ENCODE data around the gene BCL2L13. TPM values are rescaled to one million over a fixed set of nuclear protein-coding genes. Genes with fewer than 3 reads are reported as not detected.
A peak's percentile ranks its signal among the peaks of the same experiment; 100 is the strongest.

Gene BCL2L13
- polyA plus RNA-seq, 1 experiment, result 64.1 TPM

- CTCF ChIA-PET, result interaction anchor here (2.4 kb wide), 1 partner anchor 30 kb away, joined by 30 read pairs; no protein-coding TSS in a partner anchor
- Histone ChIP-seq H3K27ac (ENCODE audit: low read depth, low read length) (no peak overlapping the region), H3K9me3 (ENCODE audit: control insufficient read depth, insufficient read depth, low read length) (no peaks in the 10 kb centered on the region), H3K27me3 (ENCODE audit: control insufficient read depth, insufficient read depth, low read length) (no peaks in the 10 kb centered on the region), H3K4me3 (ENCODE audit: low read depth, low read length) (peak overlapping the region; percentile 73)
- no peak for TF ChIP-seq CTCF (IDR thresholded peaks at IDR 0.05; ENCODE audit: low read depth, low read length)
- no peak for DNase-seq (ENCODE audit: low read depth, low spot score)
- POLR2A ChIA-PET, result interaction anchor here (0.8 kb wide), 1 partner anchor 12 kb away, joined by 3 read pairs; no protein-coding TSS in a partner anchor
These were observed 133.8 kb downstream of the BCL2L13 start for GRCh38 chr22:17772249-17772957.

- CTCF ChIA-PET, result interaction anchor here (1.2 to 2.4 kb wide), 2 partner anchors 31 to 214 kb away, joined by 6 to 30 read pairs; no protein-coding TSS in a partner anchor
- no peaks in the 10 kb centered on the region for H3K27me3 ChIP-seq (ENCODE audit: control insufficient read depth, insufficient read depth, low read length)
- peak overlapping the region; percentile 73 for H3K4me3 ChIP-seq (ENCODE audit: low read depth, low read length)
- no peak for DNase-seq (ENCODE audit: low read depth, low spot score)
- H3K27ac ChIP-seq (ENCODE audit: low read depth, low read length), result no peak overlapping the region
- TF ChIP-seq CTCF (IDR thresholded peaks at IDR 0.05; ENCODE audit: low read depth, low read length), result no peak
- H3K9me3 ChIP-seq (ENCODE audit: control insufficient read depth, insufficient read depth, low read length), result no peaks in the 10 kb centered on the region
- POLR2A ChIA-PET, result interaction anchor here (0.8 kb wide), 2 partner anchors 13 to 30 kb away, joined by 3 to 4 read pairs; no protein-coding TSS in a partner anchor
These were observed 134.5 kb downstream of the BCL2L13 start for GRCh38 chr22:17772958-17773605.

- POLR2A ChIA-PET, result interaction anchor here (0.6 to 0.8 kb wide), 3 partner anchors 14 to 29 kb away, joined by 3 to 4 read pairs (median 3); no protein-coding TSS in a partner anchor
- DNase-seq (ENCODE audit: low read depth, low spot score), result no peak
- CTCF ChIA-PET, result interaction anchor here (1.1 to 2.4 kb wide), 3 partner anchors 31 to 215 kb away, joined by 3 to 30 read pairs (median 6); no protein-coding TSS in a partner anchor
- H3K4me3 ChIP-seq (ENCODE audit: low read depth, low read length), result peak overlapping the region; percentile 73
- peak overlapping the region; percentile 11 for H3K27ac ChIP-seq (ENCODE audit: low read depth, low read length)
- no peaks in the 10 kb centered on the region for H3K27me3 ChIP-seq (ENCODE audit: control insufficient read depth, insufficient read depth, low read length)
- TF ChIP-seq CTCF (IDR thresholded peaks at IDR 0.05; ENCODE audit: low read depth, low read length), result no peak
- H3K9me3 ChIP-seq (ENCODE audit: control insufficient read depth, insufficient read depth, low read length), result no peaks in the 10 kb centered on the region
These were observed 135.1 kb downstream of the BCL2L13 start for GRCh38 chr22:17773606-17774205.

GRCh38 chr22:17774206-17774925 lies 135.8 kb downstream of the BCL2L13 start, which contains the start of gene BID:
Gene BID (minus strand): TSS chr22:17774469. CDS start chr22:17750116, 24,353 bp downstream.
- Histone ChIP-seq H3K9me3 (ENCODE audit: control insufficient read depth, insufficient read depth, low read length) (no peaks in the 10 kb centered on the region), H3K27ac (ENCODE audit: low read depth, low read length) (peak within 1 kb of the TSS; percentile 11), H3K4me3 (ENCODE audit: low read depth, low read length) (peak within 1 kb of the TSS; percentile 73), H3K27me3 (ENCODE audit: control insufficient read depth, insufficient read depth, low read length) (no peaks in the 10 kb centered on the region)
- CTCF ChIA-PET, result interaction anchor here (0.6 to 1.2 kb wide), 3 partner anchors 10 to 216 kb away, joined by 3 to 6 read pairs (median 3); no protein-coding TSS in a partner anchor
- no peak for TF ChIP-seq CTCF (IDR thresholded peaks at IDR 0.05; ENCODE audit: low read depth, low read length)
- DNase-seq (ENCODE audit: low read depth, low spot score), result no peak
- POLR2A ChIA-PET, result interaction anchor here (0.6 kb wide), 1 partner anchor 18 kb away, joined by 3 read pairs; no protein-coding TSS in a partner anchor

All from AG04450 (cell line).